Cardiac muscle cell (in vitro differentiated cells and primary cell): Measurements from ENCODE around the gene FDXR. TPM values are rescaled to one million over a fixed set of nuclear protein-coding genes. Genes with fewer than 3 reads are reported as not detected.

Experiments
- DNase-seq, 2 donors: peaks; one replicate each; pipeline versions ENCODE4 v3.0.0 to v3.0.0-alpha.2; 2010 to 2017; ENCODE audit warnings: low read depth in 1 of 2, low spot score in 1 of 2
- H3K27ac ChIP-seq: fragments of 200-600 bp; sonication (generic); 2 replicates; pipeline ENCODE4 v1.5.1; 2016
- H3K27me3 ChIP-seq: fragments of 200-600 bp; sonication (generic); 2 replicates; pipeline ENCODE4 v1.6.0; 2016; ENCODE audit warnings: control low read depth
- H3K36me3 ChIP-seq: fragments of 200-600 bp; sonication (generic); 2 replicates; pipeline ENCODE4 v1.5.1; 2016; ENCODE audit warnings: control low read depth
- H3K4me1 ChIP-seq: fragments of 200-600 bp; sonication (generic); 2 replicates; pipeline ENCODE4 v1.8.1; 2017; ENCODE audit warnings: low read depth, mild to moderate bottlenecking, mixed run types
- H3K4me3 ChIP-seq: fragments of 200-600 bp; sonication (generic); 2 replicates; pipeline ENCODE4 v1.5.1; 2016; ENCODE audit warnings: mild to moderate bottlenecking
- H3K9me3 ChIP-seq: fragments of 200-600 bp; sonication (generic); 2 replicates; pipeline ENCODE4 v1.5.1; 2017; ENCODE audit warnings: low read depth, mild to moderate bottlenecking, control low read depth
- polyA plus RNA-seq: library from polyadenylated mRNA; unstranded; fragments of >200 nt; fragmentation: Nextera tagmentation; extraction: Ambion mirVana; gene quantifications from 2 replicates; pipeline ENCODE4 v1.2.1, GENCODE V29; 2016
- total RNA-seq: library from RNA; depleted of rRNA; stranded (reverse); fragments of >200 nt; gene quantifications from 2 replicates; pipeline ENCODE4 v1.2.3, GENCODE V29; 2016
- TF ChIP-seq, protein P1 (sequence below): IDR thresholded peaks from 2 replicates; pipeline ENCODE4 v1.5.1; 2012; ENCODE audit warnings: low read depth, mild to moderate bottlenecking, low read length

FDXR gene
- total and polyA plus RNA-seq, 2 experiments from 2014 or later = 44.6 to 49.9 TPM

- DNase-seq = no peak
- Histone ChIP-seq H3K27me3 (peaks cover 97% of the 10 kb centered on the region), H3K27ac (no peak overlapping the region), H3K4me1 (peaks cover 6% of the 10 kb centered on the region), H3K36me3 (no peaks in the 10 kb centered on the region), H3K4me3 (no peak overlapping the region), H3K9me3 (no peaks in the 10 kb centered on the region)
- TF ChIP-seq, protein P1, sequence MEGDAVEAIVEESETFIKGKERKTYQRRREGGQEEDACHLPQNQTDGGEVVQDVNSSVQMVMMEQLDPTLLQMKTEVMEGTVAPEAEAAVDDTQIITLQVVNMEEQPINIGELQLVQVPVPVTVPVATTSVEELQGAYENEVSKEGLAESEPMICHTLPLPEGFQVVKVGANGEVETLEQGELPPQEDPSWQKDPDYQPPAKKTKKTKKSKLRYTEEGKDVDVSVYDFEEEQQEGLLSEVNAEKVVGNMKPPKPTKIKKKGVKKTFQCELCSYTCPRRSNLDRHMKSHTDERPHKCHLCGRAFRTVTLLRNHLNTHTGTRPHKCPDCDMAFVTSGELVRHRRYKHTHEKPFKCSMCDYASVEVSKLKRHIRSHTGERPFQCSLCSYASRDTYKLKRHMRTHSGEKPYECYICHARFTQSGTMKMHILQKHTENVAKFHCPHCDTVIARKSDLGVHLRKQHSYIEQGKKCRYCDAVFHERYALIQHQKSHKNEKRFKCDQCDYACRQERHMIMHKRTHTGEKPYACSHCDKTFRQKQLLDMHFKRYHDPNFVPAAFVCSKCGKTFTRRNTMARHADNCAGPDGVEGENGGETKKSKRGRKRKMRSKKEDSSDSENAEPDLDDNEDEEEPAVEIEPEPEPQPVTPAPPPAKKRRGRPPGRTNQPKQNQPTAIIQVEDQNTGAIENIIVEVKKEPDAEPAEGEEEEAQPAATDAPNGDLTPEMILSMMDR = no peak
Observed at GRCh38 chr17:74853669-74854068, 19.1 kb downstream of the FDXR start.

- Histone ChIP-seq H3K27ac (no peak overlapping the region), H3K4me1 (peaks cover 6% of the 10 kb centered on the region), H3K27me3 (peaks cover 95% of the 10 kb centered on the region), H3K4me3 (peak overlapping the region; percentile 14), H3K9me3 (no peaks in the 10 kb centered on the region), H3K36me3 (no peaks in the 10 kb centered on the region)
- TF ChIP-seq, protein P1 = no peak
- DNase-seq = no peak
Observed at GRCh38 chr17:74853048-74853397, 19.8 kb downstream of the FDXR start.

GRCh38 chr17:74852237-74853047 lies 20.4 kb downstream of the FDXR start:
- peak; percentile 35 to 84 for DNase-seq
- Histone ChIP-seq H3K4me1 (peaks cover 6% of the 10 kb centered on the region), H3K27me3 (peaks cover 95% of the 10 kb centered on the region), H3K4me3 (peak overlapping the region; percentile 14), H3K27ac (no peak overlapping the region), H3K36me3 (no peaks in the 10 kb centered on the region), H3K9me3 (no peaks in the 10 kb centered on the region)
- TF ChIP-seq, protein P1 = no peak

DNA sequence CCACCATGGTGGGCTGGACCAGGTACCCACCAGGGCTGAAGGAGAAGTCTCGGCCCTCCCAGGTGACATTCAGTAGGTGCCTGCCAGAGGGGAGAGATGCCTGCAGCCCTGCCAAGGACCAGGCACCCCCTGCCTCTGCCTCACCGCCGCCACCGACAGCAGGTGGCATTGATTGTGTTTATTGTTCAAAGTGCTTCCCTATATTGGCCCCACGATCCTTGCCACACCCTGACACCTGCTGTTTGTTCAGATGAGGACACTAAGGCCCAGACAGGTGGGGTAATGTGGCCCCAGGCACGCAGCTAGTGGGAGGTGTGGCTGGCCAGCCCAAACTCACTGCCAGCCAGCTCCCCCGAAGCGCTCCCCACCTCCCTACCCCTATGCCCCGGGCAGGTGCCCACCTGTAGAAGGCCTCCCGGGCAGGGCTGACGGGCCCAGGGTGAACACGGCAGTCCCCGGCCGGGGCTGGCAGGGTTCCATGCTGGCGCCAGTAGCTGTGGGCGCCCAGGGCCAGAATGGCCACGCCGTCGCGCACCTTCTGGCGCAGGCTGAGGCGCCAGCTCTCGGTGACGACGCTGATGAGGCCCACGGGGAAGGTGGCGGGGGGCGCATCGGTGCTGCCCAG lies 21.1 kb downstream of the FDXR start:
- DNase-seq = no peak

GRCh38 chr17:74850914-74851313 lies 21.9 kb downstream of the FDXR start:
- no peak overlapping the region for H3K27ac ChIP-seq
- peaks cover 85% of the 10 kb centered on the region for H3K27me3 ChIP-seq
- H3K9me3 ChIP-seq = no peaks in the 10 kb centered on the region
- no peaks in the 10 kb centered on the region for H3K36me3 ChIP-seq
- H3K4me1 ChIP-seq = peaks cover 6% of the 10 kb centered on the region
- no peak for DNase-seq
- H3K4me3 ChIP-seq = no peak overlapping the region
- TF ChIP-seq, protein P1 = no peak

More for the DNA sequence above, 21.1 kb downstream of the FDXR start:
- TF ChIP-seq, protein P1 = no peak
- Histone ChIP-seq H3K4me1 (peaks cover 6% of the 10 kb centered on the region), H3K9me3 (no peaks in the 10 kb centered on the region), H3K27me3 (peaks cover 90% of the 10 kb centered on the region), H3K36me3 (no peaks in the 10 kb centered on the region), H3K4me3 (no peak overlapping the region), H3K27ac (no peak overlapping the region)
